Neural cell (in vitro differentiated cells): ENCODE measurements around the gene BICD1. TPM values are rescaled to one million over a fixed set of nuclear protein-coding genes. Genes with fewer than 3 reads are reported as not detected.

Source experiments
- H2AFZ ChIP-seq: fragments of 200-600, 300-800 bp; sonication (generic), shearing (Covaris generic); 2 replicates; pipeline ENCODE4 v1.6.0; 2014; ENCODE audit warnings: low read depth, mild to moderate bottlenecking, antibody characterized with exemption, low read length, moderate library complexity
- H3F3A ChIP-seq: fragments of 200-600 bp; shearing (Covaris generic); 2 replicates; pipeline ENCODE4 v1.6.1; 2016; ENCODE audit warnings: mild to moderate bottlenecking, moderate library complexity, mixed read lengths, antibody characterized with exemption, low read length; ENCODE audit not compliant: insufficient read depth, poor library complexity, severe bottlenecking
- H3K27ac ChIP-seq: fragments of 200-600, 300-800 bp; sonication (generic), shearing (Covaris generic); 2 replicates; pipeline ENCODE4 v1.5.1; 2014; ENCODE audit warnings: mild to moderate bottlenecking, low read length, moderate library complexity
- H3K27me3 ChIP-seq: fragments of 300-800, 200-600 bp; sonication (generic), shearing (Covaris generic); 2 replicates; pipeline ENCODE4 v1.6.0; 2014; ENCODE audit warnings: mild to moderate bottlenecking, low read depth, low read length, moderate library complexity; ENCODE audit not compliant: insufficient read depth
- H3K36me3 ChIP-seq: fragments of 300-800, 200-600 bp; sonication (generic), shearing (Covaris generic); 2 replicates; pipeline ENCODE4 v1.5.1; 2014; ENCODE audit warnings: mild to moderate bottlenecking, antibody characterized with exemption, low read length, moderate library complexity; ENCODE audit not compliant: insufficient read depth
- H3K4me2 ChIP-seq: fragments of 300-800, 200-600 bp; sonication (generic), shearing (Covaris generic); 2 replicates; pipeline ENCODE4 v1.6.0; 2014; ENCODE audit warnings: mild to moderate bottlenecking, low read length
- H3K4me3 ChIP-seq: fragments of 300-800, 200-600 bp; sonication (generic), shearing (Covaris generic); 2 replicates; pipeline ENCODE4 v1.5.1; 2014; ENCODE audit warnings: mild to moderate bottlenecking, low read length, moderate library complexity
- H3K79me2 ChIP-seq: fragments of 200-600 bp; shearing (Covaris generic); replicated peaks from 2 replicates; pipeline ENCODE4 v1.6.0; 2014; ENCODE audit warnings: mild to moderate bottlenecking, low read length, moderate library complexity; ENCODE audit not compliant: insufficient read depth
- H3K9ac ChIP-seq: fragments of 300-800, 200-600 bp; sonication (generic), shearing (Covaris generic); 2 replicates; pipeline ENCODE4 v1.6.1; 2016; ENCODE audit warnings: mild to moderate bottlenecking, low read length, mixed read lengths
- H3K9me2 ChIP-seq: fragments of 200-600 bp; shearing (Covaris generic); 2 replicates; pipeline ENCODE4 v1.6.1; 2016; ENCODE audit warnings: mild to moderate bottlenecking, low read length, mixed read lengths; ENCODE audit not compliant: insufficient read depth
- H3K9me3 ChIP-seq: fragments of 200-600, 300-800 bp; sonication (generic), shearing (Covaris generic); 2 replicates; pipeline ENCODE4 v1.6.1; 2016; ENCODE audit warnings: mild to moderate bottlenecking, mixed run types, low read length, moderate library complexity, mixed read lengths
- H4K20me1 ChIP-seq: fragments of 200-600 bp; shearing (Covaris generic); 2 replicates; pipeline ENCODE4 v1.6.1; 2016; ENCODE audit warnings: mild to moderate bottlenecking, mixed run types; ENCODE audit not compliant: insufficient read depth
- EP300 ChIP-seq: fragments of 450-650 bp; conservative IDR thresholded peaks from 2 replicates; pipeline ENCODE4 v1.6.1; 2014; ENCODE audit warnings: antibody characterized with exemption, mild to moderate bottlenecking, moderate library complexity; ENCODE audit not compliant: poor library complexity, severe bottlenecking
- EZH2 ChIP-seq: fragments of 200-600, 300-800 bp; shearing (Covaris generic), sonication (generic); IDR thresholded peaks from 2 replicates; pipeline ENCODE4 v1.6.1; 2014; ENCODE audit warnings: antibody characterized with exemption, low read length, borderline replicate concordance, mild to moderate bottlenecking; ENCODE audit not compliant: insufficient read depth, poor library complexity, severe bottlenecking
- MXI1 ChIP-seq: fragments of 450-650 bp; conservative IDR thresholded peaks from 2 replicates; pipeline ENCODE4 v1.6.1; 2014; ENCODE audit warnings: antibody characterized with exemption, mild to moderate bottlenecking; ENCODE audit not compliant: poor library complexity, severe bottlenecking
- POLR2AphosphoS5 ChIP-seq: IDR thresholded peaks from 2 replicates; pipeline ENCODE4 v1.6.1; 2012
- RAD21 ChIP-seq: fragments of 450-650 bp; conservative IDR thresholded peaks from 2 replicates; pipeline ENCODE4 v1.6.1; 2014; ENCODE audit warnings: antibody characterized with exemption, mild to moderate bottlenecking, moderate library complexity
- SMC3 ChIP-seq: fragments of 450-650 bp; conservative IDR thresholded peaks from 2 replicates; pipeline ENCODE4 v1.6.1; 2014; ENCODE audit warnings: antibody characterized with exemption, mild to moderate bottlenecking, moderate library complexity; ENCODE audit not compliant: poor library complexity
- TAF1 ChIP-seq: IDR thresholded peaks from 2 replicates; pipeline ENCODE4 v1.6.1; 2012; ENCODE audit warnings: low read depth
- polyA plus RNA-seq: library from polyadenylated mRNA; depleted of rRNA; stranded (reverse); fragments of >200 nt; gene quantifications from 2 replicates; pipeline ENCODE4 v1.2.3, GENCODE V29; 2014
- TF ChIP-seq, protein P1 (sequence below): IDR thresholded peaks from 2 replicates; pipeline ENCODE4 v1.6.1; 2012; ENCODE audit warnings: borderline replicate concordance
- TF ChIP-seq, protein P2 (sequence below): fragments of 450-650 bp; IDR thresholded peaks from 2 replicates; pipeline ENCODE4 v1.5.1; 2014; ENCODE audit warnings: antibody characterized with exemption, mild to moderate bottlenecking, moderate library complexity; ENCODE audit not compliant: poor library complexity, severe bottlenecking

BICD1 gene
- polyA plus RNA-seq, 1 donor from 2014 or later = 41.1 TPM

- no peak overlapping the region for H3K27ac ChIP-seq
- TF ChIP-seq EP300 (no peak), POLR2AphosphoS5 (no peak), TAF1 (no peak), RAD21 (no peak), EZH2 (no peak), SMC3 (no peak), MXI1 (no peak)
- TF ChIP-seq, protein P1, sequence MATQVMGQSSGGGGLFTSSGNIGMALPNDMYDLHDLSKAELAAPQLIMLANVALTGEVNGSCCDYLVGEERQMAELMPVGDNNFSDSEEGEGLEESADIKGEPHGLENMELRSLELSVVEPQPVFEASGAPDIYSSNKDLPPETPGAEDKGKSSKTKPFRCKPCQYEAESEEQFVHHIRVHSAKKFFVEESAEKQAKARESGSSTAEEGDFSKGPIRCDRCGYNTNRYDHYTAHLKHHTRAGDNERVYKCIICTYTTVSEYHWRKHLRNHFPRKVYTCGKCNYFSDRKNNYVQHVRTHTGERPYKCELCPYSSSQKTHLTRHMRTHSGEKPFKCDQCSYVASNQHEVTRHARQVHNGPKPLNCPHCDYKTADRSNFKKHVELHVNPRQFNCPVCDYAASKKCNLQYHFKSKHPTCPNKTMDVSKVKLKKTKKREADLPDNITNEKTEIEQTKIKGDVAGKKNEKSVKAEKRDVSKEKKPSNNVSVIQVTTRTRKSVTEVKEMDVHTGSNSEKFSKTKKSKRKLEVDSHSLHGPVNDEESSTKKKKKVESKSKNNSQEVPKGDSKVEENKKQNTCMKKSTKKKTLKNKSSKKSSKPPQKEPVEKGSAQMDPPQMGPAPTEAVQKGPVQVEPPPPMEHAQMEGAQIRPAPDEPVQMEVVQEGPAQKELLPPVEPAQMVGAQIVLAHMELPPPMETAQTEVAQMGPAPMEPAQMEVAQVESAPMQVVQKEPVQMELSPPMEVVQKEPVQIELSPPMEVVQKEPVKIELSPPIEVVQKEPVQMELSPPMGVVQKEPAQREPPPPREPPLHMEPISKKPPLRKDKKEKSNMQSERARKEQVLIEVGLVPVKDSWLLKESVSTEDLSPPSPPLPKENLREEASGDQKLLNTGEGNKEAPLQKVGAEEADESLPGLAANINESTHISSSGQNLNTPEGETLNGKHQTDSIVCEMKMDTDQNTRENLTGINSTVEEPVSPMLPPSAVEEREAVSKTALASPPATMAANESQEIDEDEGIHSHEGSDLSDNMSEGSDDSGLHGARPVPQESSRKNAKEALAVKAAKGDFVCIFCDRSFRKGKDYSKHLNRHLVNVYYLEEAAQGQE = no peak
- TF ChIP-seq, protein P2, sequence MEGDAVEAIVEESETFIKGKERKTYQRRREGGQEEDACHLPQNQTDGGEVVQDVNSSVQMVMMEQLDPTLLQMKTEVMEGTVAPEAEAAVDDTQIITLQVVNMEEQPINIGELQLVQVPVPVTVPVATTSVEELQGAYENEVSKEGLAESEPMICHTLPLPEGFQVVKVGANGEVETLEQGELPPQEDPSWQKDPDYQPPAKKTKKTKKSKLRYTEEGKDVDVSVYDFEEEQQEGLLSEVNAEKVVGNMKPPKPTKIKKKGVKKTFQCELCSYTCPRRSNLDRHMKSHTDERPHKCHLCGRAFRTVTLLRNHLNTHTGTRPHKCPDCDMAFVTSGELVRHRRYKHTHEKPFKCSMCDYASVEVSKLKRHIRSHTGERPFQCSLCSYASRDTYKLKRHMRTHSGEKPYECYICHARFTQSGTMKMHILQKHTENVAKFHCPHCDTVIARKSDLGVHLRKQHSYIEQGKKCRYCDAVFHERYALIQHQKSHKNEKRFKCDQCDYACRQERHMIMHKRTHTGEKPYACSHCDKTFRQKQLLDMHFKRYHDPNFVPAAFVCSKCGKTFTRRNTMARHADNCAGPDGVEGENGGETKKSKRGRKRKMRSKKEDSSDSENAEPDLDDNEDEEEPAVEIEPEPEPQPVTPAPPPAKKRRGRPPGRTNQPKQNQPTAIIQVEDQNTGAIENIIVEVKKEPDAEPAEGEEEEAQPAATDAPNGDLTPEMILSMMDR = no peak
- no peaks in the 10 kb centered on the region for H3K36me3 ChIP-seq
- no peak overlapping the region for H3K4me2 ChIP-seq
- no peaks in the 10 kb centered on the region for H3K27me3 ChIP-seq
- H3K9me3 ChIP-seq = no peaks in the 10 kb centered on the region
- no peak overlapping the region for H3K4me3 ChIP-seq
- no peaks in the 10 kb centered on the region for H4K20me1 ChIP-seq
- H3K9ac ChIP-seq = no peak overlapping the region
- H2AFZ ChIP-seq = no peak overlapping the region
- no peaks in the 10 kb centered on the region for H3F3A ChIP-seq
- peaks cover 21% of the 10 kb centered on the region for H3K79me2 ChIP-seq
- no peaks in the 10 kb centered on the region for H3K9me2 ChIP-seq
Observed at GRCh38 chr12:32134101-32134888, 27.6 kb downstream of the BICD1 start.

DNA sequence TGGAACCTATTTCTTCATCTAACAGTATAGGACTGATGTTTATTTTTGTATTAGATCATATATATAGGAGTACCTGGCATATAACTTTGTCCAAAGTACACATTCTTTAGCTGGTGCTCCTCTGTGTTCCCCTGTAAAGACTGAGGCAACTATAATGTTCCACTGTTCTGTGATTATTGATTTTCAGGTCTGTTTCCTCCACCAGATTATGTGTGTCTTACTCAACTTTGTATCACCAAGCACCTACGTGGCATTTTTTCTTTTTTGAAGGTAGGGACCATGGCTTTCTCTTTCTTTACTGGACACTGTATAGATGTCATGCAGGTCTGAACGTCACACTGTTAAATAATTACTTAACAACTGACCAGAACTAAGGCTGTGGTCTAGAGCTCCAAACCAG, 29.3 kb downstream of the BICD1 start:
- Histone ChIP-seq H2AFZ (no peak overlapping the region), H3K27me3 (no peaks in the 10 kb centered on the region), H3K4me3 (no peak overlapping the region), H3K79me2 (peaks cover 13% of the 10 kb centered on the region), H3K36me3 (no peaks in the 10 kb centered on the region), H3K9ac (no peak overlapping the region), H4K20me1 (no peaks in the 10 kb centered on the region), H3K4me2 (no peak overlapping the region), H3K9me2 (no peaks in the 10 kb centered on the region), H3K9me3 (no peaks in the 10 kb centered on the region), H3F3A (peaks cover 6% of the 10 kb centered on the region), H3K27ac (no peak overlapping the region)
- TF ChIP-seq, protein P2 = no peak
- TF ChIP-seq, protein P1 = no peak
- no peak for TF ChIP-seq MXI1
- TF ChIP-seq EZH2 = no peak
- no peak for TF ChIP-seq EP300
- TF ChIP-seq POLR2AphosphoS5 = no peak
- no peak for TF ChIP-seq TAF1
- no peak for TF ChIP-seq RAD21
- TF ChIP-seq SMC3 = no peak
